Ishikawa (cell line): ENCODE measurements around the gene TPCN1.

Source experiments
- CEBPB ChIP-seq: IDR thresholded peaks from 2 replicates; pipeline ENCODE4 v1.6.1; 2012
- CREB1 ChIP-seq: IDR thresholded peaks from 2 replicates; pipeline ENCODE4 v1.6.1; 2012; ENCODE audit warnings: low read depth
- EGR1 ChIP-seq: IDR thresholded peaks from 2 replicates; pipeline ENCODE4 v1.6.1; 2012
- EP300 ChIP-seq: IDR thresholded peaks from 2 replicates; pipeline ENCODE4 v1.6.1; 2012; ENCODE audit warnings: borderline replicate concordance
- FOXM1 ChIP-seq: IDR thresholded peaks from 2 replicates; pipeline ENCODE4 v1.6.1; 2012; ENCODE audit warnings: low read depth, borderline replicate concordance
- MAX ChIP-seq: IDR thresholded peaks from 2 replicates; pipeline ENCODE4 v1.6.1; 2012
- NFIC ChIP-seq: IDR thresholded peaks from 2 replicates; pipeline ENCODE4 v1.6.1; 2012
- RAD21 ChIP-seq: IDR thresholded peaks from 2 replicates; pipeline ENCODE4 v1.6.1; 2012; ENCODE audit warnings: low read depth
- REST ChIP-seq: IDR thresholded peaks from 2 replicates; pipeline ENCODE4 v1.6.1; 2012; ENCODE audit warnings: low read depth, mild to moderate bottlenecking
- TAF1 ChIP-seq: IDR thresholded peaks from 2 replicates; pipeline ENCODE4 v1.6.1; 2012; ENCODE audit warnings: low read depth, mild to moderate bottlenecking
- TCF12 ChIP-seq: IDR thresholded peaks from 2 replicates; pipeline ENCODE4 v1.6.1; 2012; ENCODE audit warnings: low read depth
- TEAD4 ChIP-seq: IDR thresholded peaks from 2 replicates; pipeline ENCODE4 v1.6.1; 2012
- USF1 ChIP-seq: IDR thresholded peaks from 2 replicates; pipeline ENCODE4 v1.6.1; 2012
- YY1 ChIP-seq: IDR thresholded peaks from 2 replicates; pipeline ENCODE4 v1.6.1; 2012; ENCODE audit warnings: low read depth
- ZBTB7A ChIP-seq: IDR thresholded peaks from 2 replicates; pipeline ENCODE4 v1.6.1; 2012; ENCODE audit warnings: low read depth

Gene TPCN1

GRCh38 chr12:113246478-113247122 is 25.3 kb downstream of the TPCN1 start:
- TF ChIP-seq ZBTB7A (no peak), MAX (no peak)

GRCh38 chr12:113247123-113248050 is 26.1 kb downstream of the TPCN1 start:
- TF ChIP-seq USF1, result no peak
- TF ChIP-seq EGR1, result no peak
- TF ChIP-seq EP300, result no peak
- no peak for TF ChIP-seq TEAD4
- TF ChIP-seq CREB1, result no peak
- TF ChIP-seq ZBTB7A, result no peak
- no peak for TF ChIP-seq NFIC
- TF ChIP-seq RAD21, result no peak
- no peak for TF ChIP-seq YY1
- TF ChIP-seq TAF1, result no peak
- no peak for TF ChIP-seq FOXM1
- no peak for TF ChIP-seq CEBPB
- TF ChIP-seq MAX, result no peak
- no peak for TF ChIP-seq TCF12
- TF ChIP-seq REST, result no peak

GRCh38 chr12:113248051-113248825 is 27.0 kb downstream of the TPCN1 start:
- TF ChIP-seq EP300, result no peak
- TF ChIP-seq CREB1, result no peak
- TF ChIP-seq YY1, result no peak
- TF ChIP-seq TAF1, result no peak
- no peak for TF ChIP-seq REST
- TF ChIP-seq RAD21, result no peak
- no peak for TF ChIP-seq EGR1
- TF ChIP-seq FOXM1, result no peak
- no peak for TF ChIP-seq TCF12
- TF ChIP-seq NFIC, result no peak
- no peak for TF ChIP-seq CEBPB
- TF ChIP-seq TEAD4, result no peak
- TF ChIP-seq USF1, result no peak

GRCh38 chr12:113248842-113249435 is 27.7 kb downstream of the TPCN1 start:
- TF ChIP-seq CEBPB, result no peak
- TF ChIP-seq TCF12, result no peak
- TF ChIP-seq USF1, result no peak
- TF ChIP-seq NFIC, result no peak
- TF ChIP-seq EGR1, result no peak
- no peak for TF ChIP-seq ZBTB7A
- TF ChIP-seq EP300, result no peak
- TF ChIP-seq TEAD4, result no peak
